ENCODE measurements around the gene CD99.

Gene CD99

GRCh38 chrX:2699959-2700358 is 8.9 kb downstream of the CD99 start:
- Histone ChIP-seq H3F3A (ENCODE audit: insufficient read depth) (no peaks in the 10 kb centered on the region), H3K4me3 (ENCODE audit: insufficient read depth, low read length, poor library complexity, severe bottlenecking) (no peak overlapping the region), H3K9me3 (ENCODE audit: insufficient read depth, low read length) (no peaks in the 10 kb centered on the region), H4K20me1 (ENCODE audit: low read depth, low read length) (no peaks in the 10 kb centered on the region), H3K27me3 (ENCODE audit: low read length) (no peaks in the 10 kb centered on the region), H3K4me2 (ENCODE audit: low read depth, low read length, poor library complexity, severe bottlenecking) (no peak overlapping the region), H3K9me2 (replicated peaks; ENCODE audit: insufficient read depth, low read length) (no peaks in the 10 kb centered on the region), H3K79me2 (ENCODE audit: insufficient read depth, low read length) (no peaks in the 10 kb centered on the region), H3K9ac (ENCODE audit: low read length) (no peak overlapping the region), H2AFZ (ENCODE audit: low read depth, low read length, severe bottlenecking) (no peak overlapping the region), H3K27ac (ENCODE audit: low read depth, low read length) (no peak overlapping the region), H3K36me3 (ENCODE audit: low read length) (no peaks in the 10 kb centered on the region)
- TF ChIP-seq EZH2phosphoT487 (conservative IDR thresholded peaks at IDR 0.05; ENCODE audit: low read length) (no peak), CTCF (IDR thresholded peaks at IDR 0.05; ENCODE audit: insufficient read depth, low read length, poor library complexity, severe bottlenecking) (no peak)

- no peak overlapping the region for H3K9ac ChIP-seq (ENCODE audit: low read length)
- no peaks in the 10 kb centered on the region for H3K9me2 ChIP-seq (replicated peaks; ENCODE audit: insufficient read depth, low read length)
- H3K79me2 ChIP-seq (ENCODE audit: insufficient read depth, low read length), result no peaks in the 10 kb centered on the region
- H2AFZ ChIP-seq (ENCODE audit: low read depth, low read length, severe bottlenecking), result no peak overlapping the region
- no peak overlapping the region for H3K4me3 ChIP-seq (ENCODE audit: insufficient read depth, low read length, poor library complexity, severe bottlenecking)
- no peak overlapping the region for H3K27ac ChIP-seq (ENCODE audit: low read depth, low read length)
- H3K27me3 ChIP-seq (ENCODE audit: low read length), result no peaks in the 10 kb centered on the region
- no peaks in the 10 kb centered on the region for H3K9me3 ChIP-seq (ENCODE audit: insufficient read depth, low read length)
- H3K36me3 ChIP-seq (ENCODE audit: low read length), result no peaks in the 10 kb centered on the region
- H3F3A ChIP-seq (ENCODE audit: insufficient read depth), result no peaks in the 10 kb centered on the region
- TF ChIP-seq CTCF (IDR thresholded peaks at IDR 0.05; ENCODE audit: insufficient read depth, low read length, poor library complexity, severe bottlenecking), result no peak
- no peak for TF ChIP-seq EZH2phosphoT487 (conservative IDR thresholded peaks at IDR 0.05; ENCODE audit: low read length)
- no peak overlapping the region for H3K4me2 ChIP-seq (ENCODE audit: low read depth, low read length, poor library complexity, severe bottlenecking)
- H4K20me1 ChIP-seq (ENCODE audit: low read depth, low read length), result no peaks in the 10 kb centered on the region
Measured at GRCh38 chrX:2700405-2701320, 9.6 kb downstream of the CD99 start.

- Histone ChIP-seq H3K9me2 (replicated peaks; ENCODE audit: insufficient read depth, low read length) (no peaks in the 10 kb centered on the region), H3K27ac (ENCODE audit: low read depth, low read length) (no peak overlapping the region), H3K79me2 (ENCODE audit: insufficient read depth, low read length) (no peaks in the 10 kb centered on the region), H3K27me3 (ENCODE audit: low read length) (no peaks in the 10 kb centered on the region), H3K9ac (ENCODE audit: low read length) (no peak overlapping the region), H3K9me3 (ENCODE audit: insufficient read depth, low read length) (no peaks in the 10 kb centered on the region), H4K20me1 (ENCODE audit: low read depth, low read length) (no peaks in the 10 kb centered on the region), H3K4me2 (ENCODE audit: low read depth, low read length, poor library complexity, severe bottlenecking) (no peak overlapping the region), H2AFZ (ENCODE audit: low read depth, low read length, severe bottlenecking) (no peak overlapping the region), H3K4me3 (ENCODE audit: insufficient read depth, low read length, poor library complexity, severe bottlenecking) (no peak overlapping the region), H3F3A (ENCODE audit: insufficient read depth) (no peaks in the 10 kb centered on the region), H3K36me3 (ENCODE audit: low read length) (no peaks in the 10 kb centered on the region)
- TF ChIP-seq EZH2phosphoT487 (conservative IDR thresholded peaks at IDR 0.05; ENCODE audit: low read length) (no peak), CTCF (IDR thresholded peaks at IDR 0.05; ENCODE audit: insufficient read depth, low read length, poor library complexity, severe bottlenecking) (no peak)
Measured at GRCh38 chrX:2701600-2701999, 10.5 kb downstream of the CD99 start.

Data from SU-DHL-6 (cell line).